GM12801 (cell line): ENCODE results near the gene ITGA11.

ENCODE experiments used
- CTCF ChIP-seq: IDR thresholded peaks from one replicate; pipeline ENCODE4 v1.5.1; 2011; ENCODE audit warnings: control low read depth; ENCODE audit not compliant: insufficient read length; ENCODE audit errors: extremely low read depth

The ITGA11 gene

GRCh38 chr15:68380456-68380855 lies 51.5 kb downstream of the ITGA11 start:
- no peak for TF ChIP-seq CTCF

- TF ChIP-seq CTCF, result no peak
These were observed 52.1 kb downstream of the ITGA11 start for GRCh38 chr15:68379759-68380290.

GRCh38 chr15:68379058-68379758 lies 52.8 kb downstream of the ITGA11 start:
- TF ChIP-seq CTCF, result no peak

GRCh38 chr15:68378595-68378994 lies 53.4 kb downstream of the ITGA11 start:
- TF ChIP-seq CTCF, result no peak

GRCh38 chr15:68377766-68378165 lies 54.2 kb downstream of the ITGA11 start:
- no peak for TF ChIP-seq CTCF

- no peak for TF ChIP-seq CTCF
These were observed 55.4 kb downstream of the ITGA11 start for GRCh38 chr15:68376447-68377060.

- TF ChIP-seq CTCF, result no peak
These were observed 56.2 kb downstream of the ITGA11 start for GRCh38 chr15:68375716-68376220.
